ENCODE measurements around the gene ANKRD12.
A peak's percentile ranks its signal among the peaks of the same experiment; 100 is the strongest.

ANKRD12 gene

DNA sequence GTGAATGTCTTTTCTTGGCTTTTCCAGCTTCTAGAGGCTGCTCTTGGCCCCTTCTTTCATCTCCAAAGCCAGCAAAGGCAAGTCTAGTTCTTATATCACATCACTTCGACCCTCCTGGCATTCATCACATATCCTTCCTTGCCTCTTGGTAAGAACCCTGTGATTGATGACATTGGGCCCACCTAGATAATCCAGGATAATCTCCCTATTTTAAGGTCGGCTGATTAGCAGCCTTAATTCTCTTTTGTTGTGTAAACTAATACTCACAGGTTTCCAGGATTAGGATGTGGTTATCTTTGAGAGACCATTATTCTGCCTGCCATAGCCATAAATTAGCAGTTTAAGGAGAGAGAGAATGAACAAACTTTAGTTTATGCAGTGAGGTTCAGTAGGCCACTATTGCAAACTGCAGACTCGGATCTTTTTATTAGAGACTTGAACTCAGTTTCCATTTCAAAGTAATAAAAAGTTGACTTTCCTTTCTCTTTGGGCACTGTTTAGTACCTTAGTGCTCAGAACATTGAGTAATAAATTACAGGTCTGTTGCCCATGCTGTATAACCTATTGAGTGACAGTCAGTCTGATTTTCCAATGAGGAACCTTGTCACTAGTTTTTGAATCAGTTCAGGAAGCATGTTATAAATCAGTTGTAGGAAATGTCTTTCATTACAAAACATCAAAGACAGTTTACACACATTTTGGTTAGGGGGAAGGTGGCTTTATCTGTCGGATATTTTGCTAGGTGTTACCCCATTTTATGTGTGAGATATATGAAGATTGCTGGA, 29.6 kb upstream of the ANKRD12 start:
- no peak for DNase-seq

DNA sequence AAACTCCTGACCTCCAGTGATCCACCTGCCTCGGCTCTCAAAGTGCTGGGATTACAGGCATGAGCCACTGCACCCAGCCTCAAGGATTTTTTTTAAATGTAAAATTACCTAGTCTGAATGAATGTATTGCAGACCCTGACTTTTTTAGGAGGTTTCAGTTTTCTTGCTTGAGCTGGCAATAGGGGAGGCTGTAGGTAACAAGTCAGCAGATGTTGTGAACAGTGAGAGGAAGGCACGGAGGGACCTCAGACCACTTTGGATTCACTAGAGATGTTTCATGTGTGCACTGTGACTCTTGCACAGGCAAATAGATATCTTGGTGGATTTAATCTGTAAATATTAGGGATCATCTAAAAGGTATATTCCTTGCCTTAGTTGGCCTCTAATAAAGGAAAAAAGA, 27.7 kb upstream of the ANKRD12 start:
- DNase-seq, result no peak

DNA sequence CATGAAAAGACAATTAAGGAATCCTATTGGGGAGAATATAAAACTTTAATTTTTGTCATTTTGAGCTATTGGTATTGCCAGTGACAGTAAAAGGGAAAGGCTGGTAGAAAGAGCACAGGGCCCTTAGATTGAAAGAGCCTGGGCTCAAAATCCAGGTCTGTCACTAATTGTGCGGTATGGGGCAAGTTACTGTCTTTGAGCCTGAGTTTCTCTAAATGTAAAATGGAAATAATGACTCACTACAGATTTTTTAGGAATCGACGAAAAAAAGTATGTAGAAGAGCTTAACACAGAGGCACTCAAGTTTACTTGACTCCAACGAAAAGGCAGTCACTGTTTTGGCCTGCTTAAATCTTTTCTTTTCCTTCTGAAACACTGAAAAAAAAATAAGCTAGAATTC, 27.1 kb upstream of the ANKRD12 start:
- DNase-seq, result no peak

DNA sequence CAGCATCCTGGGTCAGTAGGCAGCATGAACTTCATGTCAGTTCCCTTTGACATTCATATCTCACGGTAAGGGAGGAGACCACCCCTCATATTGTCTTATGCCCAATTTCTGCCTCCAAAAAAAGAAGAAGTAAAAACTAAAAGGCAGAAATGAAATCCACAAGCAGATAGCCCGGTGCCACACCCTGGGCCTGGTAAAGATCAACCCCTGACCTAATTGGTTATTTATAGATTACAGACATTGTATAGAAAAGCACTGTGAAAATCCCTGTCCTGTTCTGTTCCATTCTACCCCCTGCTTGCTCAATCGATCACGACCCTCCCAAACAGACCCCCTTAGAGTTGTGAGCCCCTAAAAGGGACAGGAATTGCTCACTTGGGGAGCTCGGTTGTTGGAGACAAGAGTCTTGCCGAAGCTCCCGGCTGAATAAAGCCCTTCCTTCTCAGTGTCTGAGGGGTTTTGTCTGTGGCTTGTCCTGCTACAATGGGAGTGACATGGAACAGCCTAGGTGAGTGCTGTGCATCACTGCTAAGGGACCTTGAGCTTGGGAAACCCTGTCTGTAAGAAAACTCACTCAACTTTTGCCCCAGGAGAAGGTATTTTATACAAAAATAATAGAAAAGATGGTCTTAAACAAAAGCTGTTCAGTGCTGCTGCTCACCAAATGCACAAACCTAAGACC, 23.0 kb upstream of the ANKRD12 start:
- DNase-seq, result no peak

DNA sequence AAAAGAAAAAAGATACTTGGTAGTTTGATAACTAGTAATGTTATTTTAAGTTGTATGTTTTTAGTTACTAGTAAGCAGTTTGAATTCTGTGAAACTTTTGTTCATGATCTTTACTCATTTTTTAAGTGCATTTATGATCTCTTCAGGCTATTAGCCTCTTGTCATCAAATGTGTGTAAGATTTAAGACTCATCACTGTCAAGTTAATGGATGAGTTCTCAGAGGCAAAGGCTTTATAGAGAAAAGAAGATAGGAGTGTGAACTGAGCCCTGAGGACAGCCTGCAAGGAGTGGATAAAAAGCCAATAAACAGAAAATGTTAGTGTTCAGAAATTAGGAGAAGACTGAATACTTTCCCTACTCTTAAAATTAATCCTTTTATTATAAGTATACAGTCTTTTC, 20.6 kb upstream of the ANKRD12 start:
- no peak for DNase-seq

DNA sequence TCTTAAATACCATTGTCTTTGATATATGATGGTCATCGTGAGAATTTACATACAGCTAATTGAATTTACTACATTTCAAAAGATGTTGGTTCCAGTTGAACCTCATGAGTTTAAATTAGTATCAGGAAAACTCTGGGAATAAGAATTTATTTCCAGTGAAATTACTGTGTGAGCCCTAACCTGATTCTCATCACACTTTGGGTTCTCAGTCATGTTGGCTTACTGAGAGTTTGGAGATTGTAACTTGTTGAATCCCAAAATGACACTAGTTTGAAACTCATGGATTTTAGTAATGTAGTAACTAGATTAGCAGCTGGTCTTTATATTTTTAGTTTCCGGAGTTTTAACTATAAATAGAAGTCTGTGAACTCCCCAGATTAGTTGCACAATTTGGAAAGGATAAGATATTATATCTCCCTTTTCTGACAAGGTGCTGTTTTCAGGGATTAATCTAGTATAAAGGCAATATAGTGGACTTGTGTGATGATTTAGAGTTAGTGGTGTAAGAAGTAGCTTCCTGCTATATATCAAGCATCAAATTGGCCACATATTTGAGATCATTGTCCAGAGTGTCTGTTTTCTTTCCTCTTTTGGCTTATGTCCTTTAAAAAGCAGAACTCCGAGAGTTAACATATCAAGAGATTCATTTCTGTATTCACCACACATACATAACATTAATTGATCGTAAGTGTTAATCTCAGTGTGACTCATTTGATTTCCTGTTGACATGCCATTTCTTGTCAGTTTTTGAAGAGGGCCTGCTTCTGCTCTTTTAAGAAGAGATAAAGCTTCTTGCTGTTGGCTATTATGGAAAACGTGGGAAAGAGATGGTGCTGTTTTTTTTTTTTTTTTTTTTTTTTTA, 18.4 kb upstream of the ANKRD12 start:
- DNase-seq, result no peak

DNA sequence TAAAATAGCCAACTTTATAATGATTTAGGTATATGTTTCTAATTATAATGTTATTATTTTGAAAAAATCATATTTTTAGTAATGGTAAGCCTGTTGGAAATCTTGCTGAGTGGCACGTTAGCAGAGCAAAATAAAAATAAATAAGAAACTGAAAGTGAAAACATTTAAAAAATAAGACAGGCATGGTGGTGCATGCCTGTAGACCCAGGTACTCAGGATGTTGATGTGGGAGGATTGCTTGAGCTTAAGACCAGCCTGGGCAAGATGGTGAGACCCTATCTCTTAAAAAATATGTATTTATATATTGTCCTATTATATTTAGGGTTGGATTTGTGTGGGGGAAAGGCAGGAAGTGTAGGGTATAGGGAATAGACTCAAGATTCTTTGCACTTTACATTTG, 15.8 kb upstream of the ANKRD12 start:
- DNase-seq, result no peak

DNA sequence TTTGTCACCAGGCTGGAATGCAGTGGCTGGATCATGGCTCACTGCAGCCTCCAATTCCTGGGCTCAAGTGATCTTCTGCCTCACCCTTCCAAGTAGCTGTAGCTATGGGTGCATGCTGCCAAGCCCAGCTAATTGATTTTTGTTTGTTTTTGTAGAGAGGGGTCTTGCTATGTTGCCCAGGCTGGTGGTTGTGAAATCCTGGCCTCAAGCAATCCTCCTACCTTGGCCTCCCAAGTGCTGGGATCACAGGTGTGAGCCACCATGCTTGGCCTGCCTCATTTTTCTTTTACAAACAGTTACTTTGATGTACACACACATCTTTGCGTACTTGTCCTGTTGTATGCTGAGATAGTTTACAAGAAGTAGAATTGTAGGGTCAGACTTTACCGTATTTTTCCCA, 13.1 kb upstream of the ANKRD12 start:
- DNase-seq, result no peak

DNA sequence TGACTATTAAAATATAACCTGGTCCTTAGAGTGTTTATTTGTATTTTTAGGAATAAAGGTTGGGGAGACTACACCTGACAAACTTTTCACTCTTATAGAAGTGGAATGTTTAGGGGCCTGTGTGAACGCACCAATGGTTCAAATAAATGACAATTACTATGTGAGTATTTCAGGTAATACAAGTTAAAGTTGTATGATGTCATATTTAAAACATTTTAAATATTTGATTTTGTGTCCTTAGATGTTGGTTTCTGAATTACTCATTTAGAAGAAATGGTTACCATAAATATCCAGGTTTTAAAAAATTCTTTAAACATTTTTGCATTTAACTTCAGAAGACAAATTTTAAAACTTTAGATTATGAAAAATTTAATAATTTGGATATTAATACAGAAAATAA, 11.8 kb upstream of the ANKRD12 start:
- no peak for DNase-seq

DNA sequence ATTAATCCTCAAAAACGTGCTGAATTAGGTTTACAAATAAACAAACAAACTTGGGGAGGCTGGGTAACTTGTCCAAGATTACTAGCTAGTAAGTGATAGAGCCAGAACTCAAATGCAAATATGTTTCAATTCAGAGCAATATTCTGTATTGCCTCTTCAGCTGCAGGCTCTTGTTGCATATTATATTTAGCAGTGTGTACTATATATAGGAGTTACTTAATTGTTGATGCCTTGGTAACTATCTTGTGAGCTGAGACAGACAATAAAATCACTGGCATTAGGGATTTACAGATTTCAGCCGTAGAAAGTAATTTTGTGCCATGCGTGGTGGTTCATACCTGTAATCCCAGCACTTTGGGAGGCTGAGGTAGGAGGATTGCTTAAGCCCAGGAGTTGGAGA, 10.2 kb upstream of the ANKRD12 start:
- no peak for DNase-seq

DNA sequence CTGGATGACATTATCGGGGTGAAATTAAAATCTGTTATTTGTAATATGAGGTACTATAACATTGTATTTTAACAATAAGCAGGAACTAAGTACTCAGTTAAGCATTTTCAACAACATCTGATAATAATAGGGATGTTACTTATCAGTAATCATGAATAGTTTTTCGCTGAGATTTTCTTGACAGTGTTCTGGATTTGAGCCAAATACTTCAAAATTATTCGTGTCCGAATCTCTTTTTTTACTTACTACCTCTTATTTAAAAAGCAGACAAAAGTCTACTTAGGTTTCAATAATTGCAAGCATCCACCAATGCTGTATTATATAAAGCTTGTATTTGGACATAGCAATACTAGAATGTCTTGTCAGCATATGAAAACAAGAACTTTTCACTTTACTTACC, 6.4 kb upstream of the ANKRD12 start:
- no peak for DNase-seq

DNA sequence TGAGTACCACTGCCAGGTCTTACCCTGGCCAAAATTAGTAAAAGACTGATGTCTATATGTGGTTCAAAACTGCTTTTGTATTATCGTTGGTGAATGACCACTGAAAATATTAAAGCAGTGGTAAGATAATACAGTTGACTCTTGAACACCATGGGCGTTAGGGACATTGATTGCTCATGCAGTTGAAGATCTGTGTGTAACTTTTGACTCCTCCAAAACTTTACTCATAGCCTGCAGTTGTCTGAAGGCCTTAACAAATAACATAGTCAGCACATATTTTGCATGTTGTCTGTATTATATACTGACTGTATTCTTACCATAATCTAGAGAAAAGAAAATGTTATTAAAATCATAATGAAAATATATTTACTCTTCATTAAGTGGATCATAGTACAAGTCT, 5.8 kb upstream of the ANKRD12 start:
- no peak for DNase-seq

DNA sequence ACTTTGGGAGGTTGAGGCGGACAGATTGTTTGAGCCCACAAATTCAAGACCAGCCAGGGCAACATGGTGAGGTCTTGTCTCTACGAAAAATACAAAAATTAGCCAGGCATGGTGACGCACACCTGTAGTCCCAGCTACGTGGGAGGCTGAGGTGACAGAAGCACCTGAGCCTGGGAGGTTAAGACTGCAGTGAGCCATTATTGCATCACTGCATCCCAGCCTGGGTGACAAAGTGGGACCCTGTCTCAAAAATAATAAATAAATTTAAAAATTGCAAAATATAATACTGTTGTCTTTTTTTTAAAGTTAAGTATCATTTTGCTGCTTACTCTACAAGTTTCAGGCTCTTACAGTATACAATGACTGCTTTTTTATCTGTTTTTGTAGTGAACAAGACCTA, 4.0 kb upstream of the ANKRD12 start:
- no peak for DNase-seq

DNA sequence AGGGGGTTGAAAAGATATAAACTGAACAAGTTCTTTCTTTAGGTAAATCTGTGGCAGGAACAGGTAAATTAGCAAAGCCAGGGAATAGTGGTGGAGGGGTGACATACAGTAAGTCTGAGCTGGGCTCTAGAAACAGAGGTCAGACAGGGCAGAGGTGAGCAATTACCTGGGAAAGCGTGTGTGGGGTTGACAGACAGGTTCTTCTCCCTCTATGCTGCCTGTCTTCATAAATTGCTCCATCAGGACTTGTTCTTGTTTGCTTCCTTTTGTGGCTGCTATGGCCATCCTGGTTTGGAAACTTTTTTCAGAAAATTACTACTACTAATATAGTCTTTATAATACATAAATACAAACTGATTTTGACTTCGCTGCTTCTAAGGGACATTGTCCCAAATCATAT, 3.4 kb upstream of the ANKRD12 start:
- DNase-seq, result no peak

DNA sequence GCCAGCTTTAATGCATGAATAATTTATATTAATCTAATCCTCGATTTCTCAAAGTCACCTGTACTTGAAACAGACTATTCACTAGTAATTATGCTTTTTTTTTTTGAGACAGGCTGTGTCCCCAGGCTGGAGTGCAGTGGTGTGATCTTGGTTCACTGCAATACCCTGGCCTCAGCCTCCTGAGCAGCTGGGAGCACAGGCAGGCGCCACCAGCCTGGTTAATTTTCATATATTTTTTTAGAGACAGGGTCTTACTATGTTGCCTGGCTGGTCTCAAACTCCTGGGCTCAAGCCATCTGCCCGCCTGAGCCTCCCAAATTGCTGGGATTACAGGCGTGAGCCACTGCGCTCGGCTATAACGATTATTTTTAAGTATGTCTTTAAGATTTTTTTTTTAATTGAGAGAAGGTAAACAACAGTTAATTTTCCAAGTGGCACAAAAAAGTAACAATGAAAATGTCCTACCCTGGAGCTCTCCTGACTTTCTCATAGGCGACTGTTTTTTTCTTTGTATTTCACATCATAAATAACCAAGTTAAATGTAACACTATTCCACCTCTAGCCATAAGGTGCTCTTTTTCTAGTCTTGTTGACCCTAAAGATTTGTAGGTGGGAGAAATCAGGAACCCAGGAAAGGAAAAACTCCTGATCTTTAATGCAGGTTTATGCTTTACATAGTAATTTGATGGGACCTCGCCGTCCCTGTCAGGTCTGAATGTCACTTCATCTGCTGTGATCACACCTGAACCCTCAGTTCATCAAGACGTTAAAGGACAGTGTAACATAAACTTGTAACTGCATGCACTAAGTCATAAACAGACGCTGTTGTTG, 1.3 kb upstream of the ANKRD12 start:
- no peak for DNase-seq

DNA sequence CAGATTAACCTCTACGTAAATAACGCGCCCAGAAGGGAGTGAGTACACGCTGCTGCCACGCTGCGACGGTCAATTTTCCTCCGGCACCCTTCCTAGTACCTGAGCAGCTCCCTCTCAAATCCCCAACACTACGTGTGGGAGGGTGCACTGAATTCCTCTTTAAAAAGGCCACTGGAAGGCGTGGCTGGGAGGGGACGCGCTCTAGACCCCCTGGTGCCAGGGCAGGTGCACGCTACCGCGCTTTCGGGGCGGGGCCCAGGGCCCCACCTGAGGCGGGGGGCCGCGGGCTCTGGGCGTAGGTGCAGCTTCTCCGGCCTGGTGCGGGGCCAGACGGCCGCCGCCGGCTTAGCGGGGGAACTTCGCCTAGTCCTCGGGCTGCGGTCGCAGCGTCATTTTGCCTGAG, 668 bp upstream of the ANKRD12 start:
- no peak for DNase-seq

DNA sequence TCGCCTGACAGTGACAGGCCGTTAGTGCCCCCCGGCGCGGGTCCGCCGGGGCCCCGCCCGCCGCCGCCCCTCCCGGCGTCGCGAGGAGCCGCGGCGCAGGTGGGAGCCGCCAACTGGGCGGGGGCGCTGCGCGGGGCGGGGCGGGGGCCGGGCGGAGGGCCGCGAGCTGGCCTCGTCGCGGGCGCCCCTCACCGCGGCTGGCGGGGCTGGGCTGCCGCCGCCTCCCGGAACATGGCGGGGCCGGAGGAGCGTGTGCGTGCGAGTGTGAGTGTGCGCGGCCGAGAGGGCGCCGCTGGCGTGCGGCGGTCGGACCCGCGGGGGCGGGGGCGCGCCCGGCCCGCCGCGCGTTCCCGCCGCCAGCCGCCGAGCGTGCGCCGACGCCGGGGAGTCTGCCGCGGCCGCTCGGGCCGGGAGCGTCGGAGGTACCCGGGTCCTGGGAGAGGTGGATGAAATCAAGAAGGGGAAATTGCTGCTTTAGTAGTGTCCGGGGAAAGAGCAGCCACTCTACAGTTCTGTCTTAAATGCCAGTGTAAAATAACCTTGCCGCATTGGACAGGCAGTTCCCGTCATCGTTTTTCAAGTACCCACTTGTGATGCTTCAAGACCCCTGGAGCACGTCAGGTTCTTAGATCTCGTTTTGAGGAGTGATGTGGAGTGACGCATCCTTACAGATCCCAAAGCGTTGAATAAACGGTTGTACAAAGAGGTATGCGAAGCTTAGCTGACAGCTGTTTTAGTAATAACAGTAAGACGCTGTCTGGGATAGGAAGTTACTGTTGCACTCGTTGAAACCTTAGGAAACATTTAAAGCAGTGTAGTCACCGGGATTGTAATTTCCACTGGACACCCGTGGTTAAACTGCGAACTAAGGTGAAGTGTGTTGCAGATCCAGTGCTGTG, 836 bp downstream of the ANKRD12 start:
- DNase-seq, result peak; percentile 85

DNA sequence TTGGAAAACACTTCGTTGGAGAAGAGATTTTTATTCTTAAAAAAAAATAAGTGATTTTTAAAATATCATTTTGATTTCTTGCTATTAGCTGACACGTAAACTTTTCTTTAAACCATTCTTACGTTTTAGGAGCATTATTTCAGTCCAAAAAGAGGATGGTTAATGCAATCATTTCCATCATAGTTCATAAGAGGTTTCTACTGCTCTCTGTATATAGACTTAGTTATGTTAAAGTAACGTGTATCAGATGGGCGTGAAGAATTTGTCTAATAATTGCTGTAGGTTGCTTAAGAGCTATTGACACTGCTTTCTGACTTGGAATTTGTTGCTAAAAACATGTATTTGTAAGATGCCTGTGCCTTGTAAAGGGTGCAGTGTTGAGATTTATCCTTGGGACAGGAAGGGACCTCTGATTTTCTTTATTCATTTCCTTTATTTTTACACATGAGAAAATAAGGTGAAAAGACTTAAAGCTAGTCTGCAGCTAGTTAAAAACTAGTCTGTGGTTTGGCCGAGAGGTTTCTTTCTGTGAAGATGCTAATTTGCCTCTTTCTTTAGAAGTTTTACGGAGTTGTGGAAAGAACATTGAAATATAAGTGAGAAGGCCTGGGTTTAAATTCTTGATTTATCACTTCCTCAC, 2.9 kb downstream of the ANKRD12 start:
- no peak for DNase-seq

DNA sequence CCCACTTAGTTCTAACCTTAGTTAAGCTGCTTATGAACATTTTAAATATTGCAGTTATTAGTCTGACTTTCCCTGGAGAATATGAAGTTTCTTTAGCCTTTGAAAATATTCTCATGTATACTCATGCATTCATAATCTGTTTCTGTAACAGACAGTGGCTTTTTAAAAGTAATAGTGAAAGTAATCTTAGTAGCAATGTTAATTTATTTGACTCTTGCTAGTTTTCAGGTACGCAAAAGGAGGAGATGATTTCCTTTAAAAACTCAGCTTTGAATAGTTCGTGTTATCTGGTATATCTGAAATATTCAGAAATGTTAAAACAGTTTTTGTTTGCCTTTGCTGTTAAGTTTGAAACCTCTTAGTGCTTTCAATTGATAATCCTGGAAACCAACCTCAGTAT, 3.8 kb downstream of the ANKRD12 start:
- no peak for DNase-seq

DNA sequence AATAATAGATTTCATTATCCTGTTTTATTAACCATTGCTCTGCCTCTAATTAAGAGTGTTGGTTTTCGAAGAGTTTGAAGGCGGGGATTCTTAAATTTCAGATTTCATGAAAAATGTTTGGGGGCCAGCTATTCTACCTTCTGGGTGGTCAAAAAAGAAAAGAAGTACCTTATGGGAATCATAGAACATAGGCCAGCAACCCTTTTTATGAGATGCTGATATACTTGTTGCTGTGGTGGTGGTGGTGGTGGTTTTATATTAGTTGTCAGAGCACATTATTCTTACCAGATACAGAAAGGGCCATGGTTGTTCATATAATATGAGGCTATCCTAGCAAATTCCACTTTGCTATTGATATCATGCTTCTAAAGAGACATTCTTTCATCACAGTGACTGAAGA, 4.4 kb downstream of the ANKRD12 start:
- no peak for DNase-seq

DNA sequence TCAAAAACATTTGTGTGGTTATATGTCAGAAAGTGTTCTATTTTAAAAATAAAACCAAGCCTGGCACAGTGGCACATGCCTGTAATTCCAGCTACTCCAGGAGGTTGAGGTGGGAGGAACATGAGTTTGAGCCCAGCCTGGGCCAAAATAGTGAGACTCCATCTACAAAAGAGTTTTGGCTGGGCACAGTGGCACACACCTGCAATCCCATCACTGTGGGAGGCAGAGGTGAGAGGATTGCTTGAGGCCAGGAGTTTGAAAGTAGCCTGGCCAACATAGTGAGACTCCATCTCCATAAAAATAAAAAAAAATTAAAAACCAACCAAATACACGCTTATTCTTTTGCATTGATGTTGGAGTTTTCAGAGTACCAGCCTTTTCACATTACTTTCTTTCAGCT, 9.6 kb downstream of the ANKRD12 start:
- DNase-seq, result no peak
